HG03460 (cell line): Measurements from ENCODE around the gene SMURF2.
"Not testable (repeated sequence)": the region's sequence is repeated elsewhere in the genome, so short reads cannot be mapped to it uniquely, and the experiment has no call there.

ENCODE experiments used
- ATAC-seq: cut with Tn5 transposase; IDR thresholded peaks from one replicate; pipeline ENCODE4 v1.9.1; 2021; ENCODE audit not compliant: unreplicated experiment

Gene SMURF2

DNA sequence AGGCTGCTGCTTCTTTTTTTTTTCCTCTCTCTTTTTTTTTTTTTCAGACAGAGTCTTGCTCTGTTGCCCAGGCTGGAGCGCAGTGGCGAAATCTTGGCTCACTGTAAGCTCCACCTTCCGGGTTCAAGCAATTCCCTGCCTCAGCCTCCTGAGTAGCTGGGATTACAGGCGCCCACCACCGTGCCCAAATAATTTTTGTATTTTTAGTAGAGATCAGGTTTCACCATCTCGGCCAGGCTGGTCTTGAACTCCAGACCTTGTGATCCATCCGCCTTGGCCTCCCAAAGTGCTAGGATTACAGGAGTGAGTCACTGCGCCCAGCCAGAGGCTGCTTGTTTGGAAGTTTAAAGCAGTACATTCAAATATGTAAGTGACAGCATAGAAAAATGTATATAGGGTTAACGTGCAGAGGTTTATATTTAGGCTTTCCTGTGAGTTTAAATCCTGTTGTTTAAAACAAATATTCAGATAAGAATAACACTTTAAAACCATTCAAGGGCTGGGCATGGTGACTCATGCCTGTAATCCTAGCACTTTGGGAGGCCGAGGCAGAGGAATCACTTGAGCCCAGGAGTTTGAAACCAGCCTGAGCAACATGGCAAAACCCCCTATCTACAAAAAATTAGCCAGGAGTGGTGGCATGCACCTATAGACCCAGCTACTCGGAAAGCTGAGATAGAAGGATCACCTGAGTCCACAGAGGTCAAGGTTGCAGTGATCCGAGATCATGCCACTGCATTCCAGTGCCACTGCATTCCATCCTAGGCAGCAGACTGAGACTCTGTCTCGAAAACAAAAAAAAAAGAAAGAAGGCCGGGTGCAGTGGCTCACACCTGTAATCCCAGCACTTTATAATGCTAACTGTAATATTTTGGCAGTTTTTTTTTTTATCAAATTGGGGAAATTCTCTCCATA is 6.0 kb upstream of the SMURF2 start:
- not testable (repeated sequence) for ATAC-seq

DNA sequence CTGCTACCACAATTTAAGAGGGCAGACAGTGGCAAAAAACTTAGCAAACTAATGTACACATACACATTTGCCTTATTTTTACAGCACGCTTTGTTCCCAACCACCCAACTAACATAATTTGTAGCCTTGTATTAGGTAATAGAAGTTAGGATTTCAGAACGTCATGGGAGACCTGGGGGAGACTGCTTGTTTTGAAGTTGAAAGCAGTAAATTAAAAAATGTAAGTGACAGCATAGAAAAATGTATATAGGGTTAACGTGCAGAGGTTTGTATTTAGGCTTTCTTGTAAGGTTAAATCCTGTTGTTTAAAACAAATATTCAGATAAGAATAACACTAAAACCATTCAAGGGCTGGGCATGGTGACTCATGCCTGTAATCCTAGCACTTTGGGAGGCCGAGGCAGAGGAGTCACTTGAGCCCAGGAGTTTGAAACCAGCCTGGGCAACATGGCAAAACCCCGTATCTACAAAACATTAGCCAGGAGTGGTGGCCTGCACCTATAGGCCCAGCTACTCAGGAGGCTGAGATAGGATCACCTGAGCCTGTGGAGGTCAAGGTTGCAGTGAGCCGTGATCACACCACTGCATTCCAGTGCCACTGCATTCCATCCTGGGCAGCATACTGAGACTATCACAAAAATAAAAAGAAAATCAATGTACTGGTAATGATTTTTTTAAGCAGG is 2.3 kb upstream of the SMURF2 start:
- ATAC-seq, result not testable (repeated sequence)

DNA sequence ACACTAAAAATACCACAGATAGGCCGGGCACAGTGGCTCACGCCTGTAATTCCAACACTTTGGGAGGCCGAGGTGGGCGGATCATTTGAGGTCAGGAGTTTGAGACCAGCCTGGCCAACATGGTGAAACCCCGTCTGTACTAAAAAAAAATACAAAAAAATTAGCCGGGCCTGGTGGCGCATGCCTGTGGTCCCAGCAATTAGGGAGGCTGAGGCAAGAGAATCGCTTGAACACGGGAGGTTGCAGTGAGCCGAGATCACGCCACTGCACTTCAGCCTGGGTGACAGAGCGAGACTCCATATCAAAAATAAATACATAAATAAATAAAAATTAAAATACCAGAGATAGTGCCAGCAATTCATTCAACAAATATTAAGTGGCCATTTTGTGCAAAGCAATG is 1.7 kb upstream of the SMURF2 start:
- not testable (repeated sequence) for ATAC-seq

DNA sequence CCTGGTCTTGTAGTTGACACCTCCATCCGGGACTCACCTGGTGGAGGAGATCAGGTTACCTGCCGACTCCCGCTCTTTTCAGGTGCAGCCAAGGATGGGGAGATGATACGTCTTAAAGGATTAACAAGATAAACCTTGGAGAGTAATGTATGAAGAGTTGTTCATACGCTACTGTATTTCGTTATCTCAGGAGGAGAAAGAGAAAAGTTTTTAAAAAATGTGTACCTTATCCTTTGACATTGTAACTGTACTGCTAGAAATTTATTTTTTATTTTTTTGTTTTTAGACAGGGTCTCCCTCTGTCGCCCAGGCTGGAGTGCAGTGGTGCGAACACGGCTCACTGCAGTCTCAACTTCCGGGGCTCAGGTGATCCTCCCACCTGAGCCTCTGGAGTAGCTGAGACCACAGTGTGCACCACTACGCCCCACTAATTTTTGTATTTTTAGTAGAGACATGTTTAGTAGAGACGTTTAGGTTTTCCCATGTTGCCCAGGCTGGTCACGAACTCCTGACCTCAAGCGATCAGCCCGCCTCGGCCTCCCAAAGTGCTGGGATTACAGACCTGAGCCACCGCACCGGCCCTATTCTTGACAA is 764 bp upstream of the SMURF2 start:
- ATAC-seq, result no peak

DNA sequence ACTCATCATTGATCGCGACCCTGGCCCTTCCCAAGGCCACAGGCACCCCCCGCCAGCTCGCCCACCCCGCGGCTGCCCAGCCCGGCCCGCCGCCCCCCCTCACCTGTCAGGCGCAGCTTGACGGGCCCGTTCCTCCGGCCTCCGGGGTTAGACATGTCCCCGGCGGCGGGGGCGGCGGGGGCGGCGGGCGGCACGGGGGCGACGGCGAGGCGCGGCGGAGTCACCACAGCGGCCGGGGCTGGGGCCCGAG is 456 bp downstream of the SMURF2 start:
- ATAC-seq, result peak; percentile 36

DNA sequence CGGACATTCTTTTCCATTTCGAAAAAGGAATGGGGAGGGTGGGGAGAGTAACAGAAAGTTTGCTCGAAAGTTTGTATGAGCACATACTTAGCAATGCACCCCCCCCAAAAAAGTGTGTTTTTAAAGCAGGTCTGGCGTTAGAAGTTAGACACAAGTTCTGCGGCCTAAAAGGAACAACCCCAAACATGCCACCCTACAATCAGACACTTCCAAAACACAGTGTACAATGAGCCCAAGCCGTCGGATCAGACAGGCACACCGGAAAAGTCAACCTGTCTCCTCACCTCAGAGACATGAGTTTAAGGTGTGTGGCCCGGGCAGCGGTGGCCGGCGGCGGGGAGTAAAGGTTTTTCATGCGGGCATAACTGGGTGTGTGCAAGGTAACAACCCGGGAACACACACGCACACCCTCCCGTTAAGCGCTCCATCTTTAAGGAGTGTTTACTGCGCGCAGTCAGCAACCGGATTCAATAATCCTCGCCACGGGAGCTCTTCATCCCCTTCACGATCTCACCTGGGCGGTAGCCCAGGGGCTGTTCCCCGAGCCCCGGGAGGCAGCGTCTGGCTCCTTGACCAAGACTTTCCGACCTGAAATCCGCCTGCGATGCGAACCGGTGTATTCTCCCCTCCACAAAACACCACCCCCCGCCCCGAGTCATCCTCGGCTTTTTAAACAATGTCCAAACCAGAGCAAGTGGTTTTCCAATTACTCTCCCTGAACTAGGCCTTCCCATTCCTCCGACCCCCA is 955 bp downstream of the SMURF2 start:
- ATAC-seq, result peak; percentile 6

DNA sequence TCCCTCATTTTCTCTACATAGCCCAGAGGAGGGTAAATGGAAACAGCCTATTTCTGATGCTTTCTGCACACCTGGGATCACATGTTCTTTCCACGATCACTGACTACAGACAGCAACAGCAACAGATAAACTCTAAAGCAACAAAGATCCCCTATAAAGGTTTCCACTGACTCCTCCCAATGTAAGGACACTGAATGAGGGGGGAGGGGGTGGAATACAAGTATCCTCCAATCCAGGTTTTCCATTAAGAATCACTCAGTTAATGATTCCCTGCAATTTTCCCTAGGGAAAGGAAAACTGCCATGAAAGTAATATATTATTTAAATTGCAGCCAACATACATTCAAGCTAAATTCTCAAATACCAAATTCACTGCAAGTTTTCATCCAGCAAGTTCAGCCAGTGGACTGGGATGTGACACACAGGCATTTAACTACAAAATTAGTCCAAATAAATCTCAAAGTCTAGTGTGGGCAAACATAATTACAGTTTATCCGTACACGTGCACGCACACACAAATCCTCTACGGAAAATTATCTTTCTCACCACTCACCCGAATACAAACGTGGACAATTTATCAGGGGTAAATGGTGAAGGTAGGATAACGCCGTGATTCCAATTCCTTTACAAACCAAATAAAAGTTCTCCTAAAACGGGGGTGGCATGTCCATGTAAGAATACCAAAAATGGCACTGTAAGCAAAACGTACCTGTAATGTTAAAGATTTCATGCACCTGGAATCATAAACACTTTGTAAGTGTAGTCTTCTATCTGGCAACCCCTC is 1.7 kb downstream of the SMURF2 start:
- ATAC-seq, result not testable (repeated sequence)

DNA sequence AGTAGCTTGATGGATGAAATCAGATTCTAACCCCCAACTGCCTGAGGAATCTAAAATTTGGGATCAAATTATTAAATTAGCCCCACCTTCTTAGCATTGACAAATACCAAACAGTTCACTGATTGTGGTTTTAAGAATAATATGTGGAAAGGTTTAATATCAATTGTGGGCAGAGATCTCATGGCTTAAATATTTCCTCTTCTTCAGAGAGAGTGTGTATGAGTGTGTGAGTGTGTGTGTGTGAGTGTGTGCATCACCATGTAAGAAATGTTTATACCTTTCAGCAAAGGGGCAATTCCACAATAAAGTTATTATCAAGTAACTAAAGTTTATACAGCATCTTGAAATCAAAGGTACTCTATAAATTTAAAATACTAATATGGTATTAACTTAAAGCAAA is 3.2 kb downstream of the SMURF2 start:
- ATAC-seq, result no peak

DNA sequence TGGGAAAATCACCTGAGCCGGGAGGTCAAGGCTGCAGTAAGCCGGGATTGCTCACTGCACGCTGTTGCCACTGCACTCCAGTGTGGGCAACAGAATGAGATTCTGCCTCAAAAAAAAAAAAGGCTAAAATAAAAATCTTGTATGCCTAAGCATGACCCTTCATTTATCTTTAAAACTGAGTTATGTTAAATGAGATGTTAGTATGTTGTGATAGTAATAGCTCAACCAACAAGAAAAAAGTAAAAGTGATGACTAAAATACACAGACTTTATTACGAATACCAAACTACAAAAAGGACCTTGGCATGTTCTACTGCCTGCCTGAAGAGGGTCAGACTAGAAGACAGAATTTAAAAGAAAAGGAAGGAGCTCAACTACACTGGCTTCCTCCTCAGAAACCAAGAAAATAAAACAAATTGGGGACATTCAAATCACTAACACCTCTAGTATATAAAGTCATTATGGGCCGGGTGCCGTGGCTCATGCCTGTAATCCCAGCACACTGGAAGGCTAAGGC is 4.4 kb downstream of the SMURF2 start:
- ATAC-seq, result no peak

DNA sequence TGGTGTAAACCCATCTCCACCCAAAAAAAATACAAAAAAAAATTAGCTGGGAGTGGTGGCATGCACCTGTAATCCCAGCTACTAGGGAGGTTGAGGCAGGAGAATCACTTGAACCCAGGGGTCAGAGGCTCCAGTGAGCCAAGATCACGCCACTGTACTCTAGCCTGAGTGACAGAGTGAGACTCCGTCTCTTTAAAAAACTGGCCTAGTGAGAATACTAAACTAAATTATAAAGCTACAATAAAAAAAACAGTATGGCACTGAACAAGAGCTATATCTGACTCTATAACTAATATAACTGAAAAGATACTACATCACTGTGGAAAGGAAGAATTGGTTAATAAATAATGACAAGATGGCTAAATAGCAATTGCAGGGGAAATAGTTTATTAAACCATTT is 6.4 kb downstream of the SMURF2 start:
- ATAC-seq, result no peak

DNA sequence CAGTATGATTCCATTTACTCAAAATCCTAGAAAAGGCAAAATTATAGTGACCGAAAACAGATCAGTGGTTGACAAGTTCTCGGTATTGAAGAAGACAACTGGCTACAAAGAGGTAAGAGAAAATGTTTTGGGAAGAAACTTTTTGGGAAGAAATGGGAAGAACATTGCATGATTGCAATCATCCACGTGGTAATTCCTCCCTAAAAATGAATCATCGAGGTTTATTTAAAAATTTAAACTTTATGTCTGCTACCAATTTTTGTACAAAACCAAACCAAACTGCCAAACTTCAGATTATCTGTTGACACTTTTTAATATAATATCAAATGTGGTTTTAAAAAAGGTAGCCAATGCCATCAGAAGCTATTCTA is 8.1 kb downstream of the SMURF2 start:
- no peak for ATAC-seq

DNA sequence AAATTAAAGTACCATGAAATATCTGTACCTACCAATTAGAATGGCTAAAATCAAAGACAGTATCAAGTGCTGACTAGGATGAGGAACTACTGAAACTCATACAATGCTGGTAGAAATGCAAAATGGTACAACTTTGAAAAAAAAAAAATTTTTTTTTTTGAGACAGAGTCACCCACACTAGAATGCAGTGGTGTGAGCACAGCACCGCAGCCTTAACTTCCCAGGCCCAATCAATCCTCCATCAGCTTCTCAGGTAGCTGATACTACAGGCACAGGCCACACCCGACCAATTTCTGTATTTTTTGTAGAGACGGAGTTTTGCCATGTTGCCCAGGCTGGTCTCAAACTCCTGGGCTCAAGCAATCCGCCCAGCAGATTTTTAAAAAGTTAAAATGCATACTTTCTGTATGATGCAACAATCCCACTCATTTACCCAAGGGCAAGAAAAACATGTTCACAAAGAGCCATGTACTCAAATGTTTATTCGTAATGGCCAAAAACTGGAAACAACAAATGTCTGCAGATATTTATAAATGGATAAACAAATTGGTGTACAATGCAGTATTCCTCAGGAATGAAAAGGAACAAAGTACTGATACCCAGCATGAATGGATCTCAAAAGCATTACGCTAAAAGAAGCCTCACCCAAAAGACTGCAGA is 8.7 kb downstream of the SMURF2 start:
- ATAC-seq, result no peak

DNA sequence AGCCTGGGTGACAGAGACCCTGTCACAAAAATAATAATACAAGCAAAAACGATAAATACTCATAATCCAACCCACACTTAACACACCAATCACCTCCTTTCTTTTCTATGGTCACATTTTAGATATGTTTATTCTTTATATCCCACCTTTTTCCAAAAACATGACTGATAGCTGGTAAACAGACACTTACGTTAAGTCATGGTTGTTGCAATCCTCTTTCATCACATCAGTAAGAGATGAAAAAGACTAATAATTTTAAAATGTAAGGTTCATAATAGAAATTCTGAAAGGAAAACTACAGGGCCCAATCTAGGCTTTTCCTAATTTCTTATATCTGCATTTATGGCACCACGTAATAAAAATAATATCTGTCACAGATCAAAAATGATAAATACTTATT is 10.2 kb downstream of the SMURF2 start:
- no peak for ATAC-seq

DNA sequence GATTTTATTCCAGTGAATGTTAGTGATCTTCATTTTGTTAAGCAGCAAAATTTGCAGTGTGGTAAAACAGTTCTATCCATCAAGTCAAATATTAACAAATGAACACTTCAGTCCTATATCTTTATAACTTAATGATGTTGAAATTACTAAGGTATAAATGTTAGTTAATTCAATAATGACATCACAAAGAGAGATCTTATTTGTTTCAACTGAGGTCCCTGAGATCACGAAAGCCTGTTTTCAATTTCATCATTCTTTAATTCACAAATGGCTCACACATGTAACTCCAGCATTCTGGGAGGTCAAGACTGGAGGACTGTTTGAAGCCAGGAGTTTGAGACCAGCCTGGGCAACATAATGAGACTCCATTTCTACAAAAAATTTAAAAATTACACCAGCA is 13.9 kb downstream of the SMURF2 start:
- no peak for ATAC-seq

DNA sequence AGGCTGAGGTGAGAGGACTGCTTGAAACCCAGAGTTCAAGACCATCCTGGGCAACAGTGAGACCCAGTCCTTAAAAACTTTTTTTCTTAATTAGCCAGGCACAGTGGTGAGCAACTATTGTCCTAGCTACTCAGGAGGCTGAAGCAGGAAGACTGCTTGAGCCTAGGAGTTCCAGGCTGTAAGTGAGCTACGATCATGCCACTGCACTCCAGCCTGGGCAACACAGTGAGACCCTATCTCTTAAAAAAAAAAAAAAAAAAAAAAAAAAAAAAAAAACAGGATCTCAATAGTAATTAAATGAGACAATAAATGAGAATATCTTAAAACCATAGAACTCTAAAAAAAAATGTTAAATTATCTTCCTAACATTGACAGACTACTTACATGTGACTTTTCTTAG is 14.3 kb downstream of the SMURF2 start:
- ATAC-seq, result no peak

DNA sequence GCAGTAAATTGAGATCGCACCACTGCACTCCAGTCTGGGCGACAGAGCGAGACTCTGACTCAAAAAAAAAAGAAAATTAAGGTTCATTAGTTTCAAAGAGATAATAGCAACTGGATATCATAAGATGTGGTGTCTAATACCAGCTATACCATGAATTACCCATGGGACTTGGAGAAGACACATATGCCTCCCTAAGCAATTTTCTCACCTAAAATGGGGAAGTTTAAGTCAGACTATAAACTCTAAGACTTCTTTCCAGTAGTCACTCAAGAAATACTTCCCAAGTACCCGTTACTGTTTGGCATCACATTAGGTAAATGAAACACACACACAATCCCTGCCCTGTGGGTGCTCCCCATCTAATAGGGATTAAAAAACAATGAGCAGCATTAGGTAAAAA is 22.6 kb downstream of the SMURF2 start:
- no peak for ATAC-seq

DNA sequence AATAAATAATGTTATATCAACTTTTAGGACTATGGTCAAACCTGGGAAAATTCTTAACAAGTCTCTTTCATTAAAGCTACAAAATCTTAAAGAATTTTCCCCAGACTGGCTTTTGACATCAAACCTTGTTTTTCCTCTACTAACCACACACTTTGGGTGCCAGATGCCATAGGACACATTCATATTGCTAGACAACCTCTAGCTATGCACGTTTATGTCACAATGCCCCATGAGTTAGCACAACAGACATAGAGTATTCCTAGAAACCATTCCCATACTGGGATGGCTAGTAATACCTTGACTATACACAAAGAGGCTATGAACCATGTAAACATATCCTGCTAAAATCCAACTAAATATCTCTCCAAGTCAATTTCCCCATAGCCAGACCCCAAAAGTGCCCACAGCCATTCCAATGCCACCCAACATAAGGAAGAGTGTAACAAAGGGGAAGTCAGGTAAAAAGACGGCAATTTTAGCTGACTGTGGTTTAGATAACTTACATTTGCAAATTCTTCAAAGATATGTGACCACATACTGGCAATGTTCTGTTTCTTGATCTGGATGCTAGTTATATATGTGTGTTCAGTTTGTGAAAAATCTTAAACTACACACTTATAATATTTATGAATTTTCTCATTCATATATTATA is 23.4 kb downstream of the SMURF2 start:
- no peak for ATAC-seq

DNA sequence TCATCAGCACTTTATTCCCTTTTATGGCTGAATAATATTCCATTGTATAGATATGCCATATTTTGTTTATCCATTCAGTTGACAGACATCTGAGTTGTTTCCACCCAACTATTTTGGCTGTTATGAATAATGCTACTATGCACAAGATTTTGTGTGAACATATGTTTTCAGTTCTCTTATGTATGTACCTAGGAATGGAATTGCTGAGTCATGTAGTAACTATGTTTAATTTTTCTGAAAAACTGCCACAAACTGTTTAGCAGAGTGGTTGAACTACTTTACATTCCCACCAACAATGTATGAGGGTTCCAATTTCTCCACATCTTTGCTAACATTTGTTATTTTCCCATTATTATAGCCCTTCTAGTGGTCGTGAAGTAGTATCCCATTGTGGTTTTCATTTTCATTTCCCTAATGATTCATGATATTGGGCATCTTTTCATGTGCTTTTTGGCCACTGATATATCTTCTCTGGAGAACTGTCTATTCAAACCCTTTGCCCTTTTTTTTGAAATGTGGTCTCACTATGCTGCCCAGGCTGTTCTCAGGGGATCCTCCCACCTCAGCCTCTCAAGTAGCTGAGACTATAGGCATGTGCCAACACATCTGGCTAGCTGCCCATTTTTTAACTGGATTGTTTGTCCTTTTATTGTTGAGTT is 26.3 kb downstream of the SMURF2 start:
- ATAC-seq, result peak; percentile 68

DNA sequence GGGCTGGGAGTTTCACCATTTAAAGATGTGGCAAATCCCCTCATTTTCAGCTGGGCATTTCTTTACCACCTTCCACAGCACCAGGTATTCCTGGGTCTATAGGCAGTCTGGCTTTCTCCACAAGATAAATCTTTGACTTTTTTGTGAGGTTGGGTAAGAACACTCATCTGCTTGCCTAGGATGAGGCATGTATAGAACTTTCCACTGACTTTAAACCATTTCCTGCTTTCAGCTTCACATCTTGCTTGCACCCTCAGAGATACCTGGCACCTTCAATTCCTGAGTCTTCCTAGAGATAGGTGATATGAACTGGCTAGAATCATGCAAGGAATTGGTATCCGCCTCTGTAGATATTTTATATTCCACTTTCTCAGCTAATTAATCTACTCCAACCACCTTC is 27.9 kb downstream of the SMURF2 start:
- no peak for ATAC-seq
